Activated T-cell treated with anti-CD3 and anti-CD28 coated beads, Interleukin-2, amount 50 U/mL, for 4 hours (primary cell): ENCODE data around the gene C2orf76. TPM values are rescaled to one million over a fixed set of nuclear protein-coding genes. Genes with fewer than 3 reads are reported as not detected.
A peak's percentile ranks its signal among the peaks of the same experiment; 100 is the strongest.

ENCODE experiments used
- ATAC-seq, 2 donors: fragments of 200-7000 bp; cut with Tn5 transposase; one replicate each; pipeline ENCODE4 v1.10.0; 2021
- DNase-seq: peaks from one replicate; pipeline ENCODE4 v3.0.0-alpha.2; 2020
- H3K27me3 Mint-ChIP-seq: one replicate; pipeline ENCODE4 v1.8.0; 2021; ENCODE audit warnings: low read depth, mixed read lengths
- H3K36me3 Mint-ChIP-seq: one replicate; pipeline ENCODE4 v1.8.0; 2022; ENCODE audit warnings: mixed read lengths; ENCODE audit not compliant: insufficient read depth
- H3K4me1 Mint-ChIP-seq: one replicate; pipeline ENCODE4 v1.8.0; 2021; ENCODE audit warnings: low read depth, mixed read lengths
- H3K4me3 Mint-ChIP-seq: one replicate; pipeline ENCODE4 v1.8.0; 2021; ENCODE audit warnings: mild to moderate bottlenecking, moderate library complexity, mixed read lengths
- H3K9me3 Mint-ChIP-seq: one replicate; pipeline ENCODE4 v1.8.0; 2021; ENCODE audit warnings: mixed read lengths
- total RNA-seq, 3 donors: library from RNA; stranded (reverse); gene quantifications; one replicate each; pipeline ENCODE4 v1.2.1, GENCODE V29; 2021

Gene C2orf76
- total RNA-seq, 3 donors from 2014 or later: 10.7 to 12.6 (median 10.9) TPM

DNA sequence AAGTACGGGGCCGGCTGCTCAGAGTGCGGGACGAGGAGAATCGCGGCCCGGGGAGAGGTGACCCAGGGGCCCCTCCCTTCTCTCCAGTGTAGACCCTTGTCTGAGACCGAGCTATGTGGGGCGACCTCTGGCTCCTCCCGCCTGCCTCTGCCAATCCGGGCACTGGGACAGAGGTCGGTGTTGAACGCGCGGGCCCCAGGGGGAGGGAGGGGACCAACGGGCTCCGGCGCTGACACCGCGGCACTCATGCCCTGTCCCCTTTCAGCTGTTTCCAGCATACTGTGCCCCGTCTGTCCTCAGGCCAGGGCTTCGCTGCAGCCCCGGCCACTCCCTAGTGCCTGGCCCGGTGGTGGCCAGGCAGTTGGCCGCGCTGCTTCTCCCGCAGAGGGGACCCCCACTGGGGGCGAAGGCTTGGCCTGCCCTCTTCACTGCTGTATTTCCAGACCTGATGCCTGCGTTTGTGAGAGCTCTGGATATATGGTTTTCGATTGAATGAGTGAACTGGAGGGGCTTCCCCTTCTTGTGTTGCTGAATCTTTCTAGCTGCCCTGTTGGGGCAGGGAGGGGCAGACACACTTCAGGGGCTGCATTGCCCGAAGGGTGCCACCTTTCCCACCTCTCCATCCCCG lies 952 bp upstream of the C2orf76 start:
- peak overlapping the region; percentile 93 for H3K4me3 Mint-ChIP-seq
- peak; percentile 44 to 47 for ATAC-seq
- H3K27me3 Mint-ChIP-seq: no peaks in the 10 kb centered on the region
- H3K36me3 Mint-ChIP-seq: peaks cover 29% of the 10 kb centered on the region
- H3K4me1 Mint-ChIP-seq: peaks cover 36% of the 10 kb centered on the region
- DNase-seq: peak; percentile 23
- H3K9me3 Mint-ChIP-seq: no peaks in the 10 kb centered on the region

DNA sequence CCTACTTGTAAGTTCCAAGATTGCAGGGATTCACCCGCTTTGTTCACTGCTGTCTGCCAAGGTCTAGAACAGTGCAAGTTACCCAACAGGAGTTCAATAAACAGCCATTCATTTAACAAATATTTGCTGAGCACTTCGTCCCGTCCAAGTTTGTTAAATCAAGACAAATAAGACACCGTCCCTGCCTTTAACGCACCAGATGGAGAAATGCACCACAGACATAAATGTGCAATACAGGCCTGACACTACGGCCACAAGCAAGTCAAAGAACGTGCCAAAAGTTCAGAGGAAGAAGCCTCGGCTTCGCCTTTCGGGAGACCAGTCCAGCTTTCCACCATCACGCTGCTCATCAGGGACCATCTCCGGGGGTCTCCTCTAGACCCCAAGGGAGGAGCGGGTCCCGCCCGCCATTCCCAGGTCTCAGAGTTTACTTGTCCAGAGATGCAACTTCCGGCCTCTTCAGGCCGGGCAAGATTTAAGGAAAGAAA lies 429 bp downstream of the C2orf76 start:
- no peaks in the 10 kb centered on the region for H3K27me3 Mint-ChIP-seq
- ATAC-seq (peak; percentile 2), DNase-seq (no peak)
- peaks cover 24% of the 10 kb centered on the region for H3K36me3 Mint-ChIP-seq
- peak overlapping the region; percentile 93 for H3K4me3 Mint-ChIP-seq
- no peaks in the 10 kb centered on the region for H3K9me3 Mint-ChIP-seq
- H3K4me1 Mint-ChIP-seq: peaks cover 38% of the 10 kb centered on the region

DNA sequence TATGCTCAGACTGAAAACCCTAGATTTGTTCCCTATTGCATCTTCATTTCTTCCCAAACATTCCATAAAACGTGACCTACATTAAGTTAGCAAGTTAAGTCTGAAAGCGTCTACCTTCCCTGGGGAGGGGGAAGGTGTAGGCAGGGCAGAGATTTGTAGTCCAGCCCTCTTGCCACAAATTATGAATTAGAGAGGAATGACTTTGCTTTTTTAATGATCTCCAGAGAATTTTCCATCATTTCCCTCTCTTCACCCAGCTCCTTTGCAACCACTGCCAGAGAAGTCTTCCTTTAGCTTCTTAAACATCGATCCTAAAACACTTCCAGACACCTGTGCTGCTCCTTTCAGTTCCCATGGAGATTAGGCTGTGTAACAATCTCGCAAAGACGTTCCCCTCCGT lies 1.2 kb downstream of the C2orf76 start:
- peak overlapping the region; percentile 93 for H3K4me3 Mint-ChIP-seq
- peaks cover 18% of the 10 kb centered on the region for H3K36me3 Mint-ChIP-seq
- no peaks in the 10 kb centered on the region for H3K27me3 Mint-ChIP-seq
- DNase-seq (no peak), ATAC-seq (no peak)
- peaks cover 38% of the 10 kb centered on the region for H3K4me1 Mint-ChIP-seq
- no peaks in the 10 kb centered on the region for H3K9me3 Mint-ChIP-seq

DNA sequence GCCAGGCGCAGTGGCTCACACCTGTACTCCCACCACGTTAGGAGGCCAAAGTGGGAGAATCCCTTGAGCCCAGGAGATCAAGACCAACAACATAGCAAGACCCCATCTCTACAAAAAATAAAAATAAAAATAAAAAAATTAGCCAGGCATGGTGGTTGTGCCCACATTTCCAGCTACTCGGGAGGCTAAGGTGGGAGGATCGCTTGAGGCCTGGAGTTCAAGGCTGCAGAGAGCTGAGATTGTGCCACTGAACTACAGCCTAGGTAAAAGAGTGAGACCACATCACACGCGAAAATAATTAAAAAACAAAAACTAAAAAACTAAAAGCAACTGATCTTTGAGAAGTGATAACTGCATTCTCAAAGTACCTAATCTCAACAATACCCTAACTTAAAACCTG lies 1.8 kb downstream of the C2orf76 start:
- no peaks in the 10 kb centered on the region for H3K9me3 Mint-ChIP-seq
- peaks cover 14% of the 10 kb centered on the region for H3K36me3 Mint-ChIP-seq
- DNase-seq: no peak
- H3K4me3 Mint-ChIP-seq: peak overlapping the region; percentile 93
- peaks cover 35% of the 10 kb centered on the region for H3K4me1 Mint-ChIP-seq
- ATAC-seq: no peak
- no peaks in the 10 kb centered on the region for H3K27me3 Mint-ChIP-seq

DNA sequence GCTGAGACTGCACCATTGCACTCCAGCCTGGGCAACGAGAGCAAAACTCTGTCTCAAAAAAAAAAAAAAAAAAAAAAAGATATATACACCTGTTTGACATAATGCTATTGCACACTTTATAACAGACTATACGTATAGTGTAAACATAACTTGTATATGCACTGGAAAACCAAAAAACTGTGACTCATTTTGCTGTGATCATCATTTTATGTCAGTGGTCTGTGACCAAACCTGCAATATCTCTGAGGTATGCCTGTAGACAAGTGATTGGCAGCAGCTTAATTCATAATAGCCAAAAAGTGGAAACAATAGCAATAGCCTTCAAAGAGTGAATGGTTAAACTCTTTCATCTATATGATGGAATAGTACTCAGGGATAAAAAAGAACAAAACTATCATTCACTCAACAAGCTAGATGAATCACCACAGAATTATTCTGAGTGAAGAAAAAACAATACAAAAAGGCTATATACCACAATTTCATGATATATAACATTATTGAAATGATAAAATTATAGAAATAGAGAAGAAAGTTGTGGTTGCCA lies 6.1 kb downstream of the C2orf76 start:
- Mint-ChIP-seq H3K9me3 (no peaks in the 10 kb centered on the region), H3K36me3 (peaks cover 6% of the 10 kb centered on the region), H3K4me1 (peaks cover 21% of the 10 kb centered on the region), H3K27me3 (no peaks in the 10 kb centered on the region), H3K4me3 (no peak overlapping the region)
- ATAC-seq (no peak), DNase-seq (no peak)

DNA sequence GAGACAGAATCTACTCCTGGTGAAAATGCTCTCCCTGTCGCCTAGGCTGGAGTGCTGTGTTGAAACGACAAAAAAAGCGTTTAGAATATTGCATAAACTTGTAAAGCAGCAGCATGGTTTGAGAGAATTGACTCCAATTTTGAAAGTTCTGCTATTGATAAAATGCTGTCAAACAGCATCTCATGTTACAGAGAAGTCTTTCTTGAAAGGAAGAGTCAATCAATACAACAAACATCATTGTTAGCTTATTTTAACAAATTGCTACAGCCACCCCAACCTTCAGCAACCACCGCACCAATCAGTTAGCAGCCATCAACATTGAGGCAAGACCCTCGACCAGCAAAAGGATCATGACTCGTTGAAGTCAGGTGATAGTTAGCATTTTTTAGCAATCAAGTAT lies 6.9 kb downstream of the C2orf76 start:
- Mint-ChIP-seq H3K4me3 (no peak overlapping the region), H3K9me3 (no peaks in the 10 kb centered on the region), H3K36me3 (peaks cover 6% of the 10 kb centered on the region), H3K4me1 (peaks cover 15% of the 10 kb centered on the region), H3K27me3 (no peaks in the 10 kb centered on the region)
- DNase-seq (no peak), ATAC-seq (no peak)

DNA sequence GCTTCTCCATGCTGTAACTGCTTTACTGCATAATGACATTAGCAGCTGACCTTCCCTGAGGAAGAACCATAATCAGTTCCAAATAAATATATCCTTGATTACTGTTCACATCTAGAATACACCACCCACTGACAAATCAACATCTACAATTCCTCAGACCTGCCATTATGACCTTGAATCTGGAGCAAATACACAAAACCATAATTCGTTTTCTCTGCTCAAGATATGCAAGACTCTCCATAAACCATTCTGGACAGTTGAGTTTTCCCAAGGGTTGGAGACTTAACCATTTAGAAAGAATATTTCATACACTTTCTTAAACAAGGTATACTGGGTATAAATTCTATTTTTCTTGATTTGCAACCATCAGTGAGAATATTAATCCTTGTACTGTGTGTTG lies 11.8 kb downstream of the C2orf76 start:
- peaks cover 4% of the 10 kb centered on the region for H3K36me3 Mint-ChIP-seq
- H3K27me3 Mint-ChIP-seq: no peaks in the 10 kb centered on the region
- DNase-seq (no peak), ATAC-seq (no peak)
- peaks cover 6% of the 10 kb centered on the region for H3K4me1 Mint-ChIP-seq
- H3K9me3 Mint-ChIP-seq: no peaks in the 10 kb centered on the region
- H3K4me3 Mint-ChIP-seq: no peak overlapping the region

DNA sequence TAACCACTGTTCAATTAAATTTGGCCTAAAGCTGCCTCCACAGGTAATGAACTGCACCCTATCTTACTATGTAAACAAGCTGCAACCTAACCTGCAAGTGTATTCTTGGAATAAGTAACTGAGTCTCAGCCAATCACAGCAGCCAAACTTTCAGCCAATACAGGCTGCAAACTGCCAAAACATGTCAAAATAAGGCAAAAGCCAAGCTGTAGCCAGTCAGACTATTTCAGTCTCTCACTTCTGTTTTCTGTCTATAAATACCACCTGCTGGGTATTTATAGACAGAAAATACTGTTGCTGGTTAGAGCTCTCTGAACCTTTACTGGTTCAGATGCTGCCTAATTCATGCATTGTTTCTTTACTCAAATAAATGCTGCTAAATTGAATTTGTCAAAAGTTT lies 14.3 kb downstream of the C2orf76 start:
- Mint-ChIP-seq H3K9me3 (no peaks in the 10 kb centered on the region), H3K36me3 (peaks cover 4% of the 10 kb centered on the region), H3K27me3 (no peaks in the 10 kb centered on the region), H3K4me1 (peaks cover 6% of the 10 kb centered on the region), H3K4me3 (no peak overlapping the region)
- ATAC-seq (no peak), DNase-seq (no peak)

DNA sequence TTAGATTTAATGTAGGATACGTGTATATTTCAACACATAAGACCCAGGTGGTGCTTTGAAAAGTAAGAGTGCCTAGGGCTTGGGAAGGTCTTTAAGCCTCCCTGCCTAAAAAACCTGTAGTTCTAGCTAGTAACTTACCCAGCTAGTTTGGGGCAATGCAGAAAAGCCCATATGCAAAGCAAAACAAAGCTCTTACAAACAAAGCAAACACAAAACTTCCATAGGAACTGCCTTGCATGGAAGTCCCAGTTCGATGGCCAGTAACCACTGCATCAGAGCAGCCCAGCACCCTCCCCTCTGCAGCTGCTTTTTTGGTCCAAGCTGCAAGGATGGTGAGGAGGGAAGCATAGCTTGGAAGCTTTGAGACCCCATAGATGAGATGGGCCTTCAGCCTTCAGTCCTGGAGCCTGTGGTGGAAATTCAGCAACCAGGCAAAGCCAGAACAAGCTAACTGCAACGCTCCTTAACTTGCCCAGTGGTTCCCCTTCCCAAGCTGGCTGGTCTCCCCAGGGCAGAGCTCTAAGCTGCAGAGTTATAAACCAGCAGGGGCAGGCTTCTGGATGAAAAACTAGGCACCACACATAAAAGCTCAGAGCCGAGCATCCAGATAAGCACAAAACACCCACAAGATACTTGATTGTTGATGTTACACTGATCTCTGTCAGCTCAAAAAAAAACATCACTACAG lies 16.2 kb downstream of the C2orf76 start:
- DNase-seq (no peak), ATAC-seq (no peak)
- Mint-ChIP-seq H3K4me3 (no peak overlapping the region), H3K27me3 (no peaks in the 10 kb centered on the region), H3K9me3 (no peaks in the 10 kb centered on the region), H3K36me3 (no peaks in the 10 kb centered on the region), H3K4me1 (peaks cover under 1% of the 10 kb centered on the region)

DNA sequence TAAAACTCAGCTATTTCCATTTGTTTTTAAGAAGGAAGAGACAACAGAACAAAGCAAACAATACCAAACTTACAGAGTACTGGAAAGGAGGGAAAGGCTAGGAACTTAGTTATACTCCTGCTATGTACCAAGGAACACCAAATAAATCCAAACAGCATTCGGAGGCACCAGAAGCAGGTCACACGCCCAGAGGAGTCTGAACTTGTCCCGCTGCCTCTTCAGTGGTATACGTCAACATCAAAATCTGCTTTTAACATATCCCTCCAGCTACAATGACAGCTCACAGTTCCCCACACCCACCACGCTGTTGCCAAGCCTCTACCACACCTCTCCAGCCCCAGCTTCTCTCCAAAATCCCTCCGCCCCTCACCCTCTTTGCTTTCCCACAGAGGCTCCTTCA lies 17.3 kb downstream of the C2orf76 start:
- ATAC-seq: no peak
- no peaks in the 10 kb centered on the region for H3K4me1 Mint-ChIP-seq
- no peak for DNase-seq
- no peaks in the 10 kb centered on the region for H3K27me3 Mint-ChIP-seq
- H3K36me3 Mint-ChIP-seq: no peaks in the 10 kb centered on the region
- no peak overlapping the region for H3K4me3 Mint-ChIP-seq
- H3K9me3 Mint-ChIP-seq: no peaks in the 10 kb centered on the region

DNA sequence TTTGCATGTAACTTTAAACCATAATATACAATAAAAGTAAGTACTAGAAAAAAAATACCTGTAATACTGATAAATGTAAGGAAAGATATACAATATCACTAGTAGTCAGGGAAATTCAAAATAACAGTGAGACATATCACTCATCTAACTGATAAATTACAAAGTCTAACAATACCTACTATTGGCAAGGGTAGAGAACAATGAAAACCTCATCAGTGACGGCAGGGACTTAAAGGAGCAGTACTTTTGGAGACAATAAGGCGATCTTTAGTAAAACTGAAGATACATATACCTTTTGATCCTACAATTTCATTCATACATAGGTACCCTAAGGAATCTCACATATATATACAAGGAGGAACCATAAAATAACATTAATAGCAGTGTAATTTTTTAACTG lies 24.9 kb downstream of the C2orf76 start:
- DNase-seq (no peak), ATAC-seq (no peak)
- H3K4me1 Mint-ChIP-seq: peaks cover 17% of the 10 kb centered on the region
- no peaks in the 10 kb centered on the region for H3K36me3 Mint-ChIP-seq
- H3K27me3 Mint-ChIP-seq: no peaks in the 10 kb centered on the region
- H3K4me3 Mint-ChIP-seq: no peak overlapping the region
- H3K9me3 Mint-ChIP-seq: no peaks in the 10 kb centered on the region

DNA sequence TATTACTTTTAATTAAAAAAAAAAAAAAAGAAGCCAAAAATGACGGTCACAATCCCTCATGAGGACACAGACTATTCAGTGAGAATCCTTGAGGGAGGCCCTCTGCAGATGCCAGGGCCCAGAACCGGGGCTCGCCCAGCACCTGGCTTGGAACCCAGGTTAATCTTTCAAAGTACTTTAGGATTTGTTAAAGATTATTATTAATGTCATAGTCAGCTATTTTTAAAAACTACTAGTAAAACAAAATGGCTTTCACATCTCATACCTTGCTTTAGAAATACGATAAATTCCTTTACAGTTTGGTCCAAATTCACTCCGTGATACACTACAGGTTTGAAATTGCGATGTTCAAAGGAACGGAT lies 27.1 kb downstream of the C2orf76 start:
- no peak for ATAC-seq
- peaks cover 17% of the 10 kb centered on the region for H3K4me1 Mint-ChIP-seq
- H3K4me3 Mint-ChIP-seq: peak overlapping the region; percentile 21
- H3K9me3 Mint-ChIP-seq: no peaks in the 10 kb centered on the region
- H3K36me3 Mint-ChIP-seq: peaks cover 4% of the 10 kb centered on the region
- H3K27me3 Mint-ChIP-seq: no peaks in the 10 kb centered on the region
- no peak for DNase-seq

DNA sequence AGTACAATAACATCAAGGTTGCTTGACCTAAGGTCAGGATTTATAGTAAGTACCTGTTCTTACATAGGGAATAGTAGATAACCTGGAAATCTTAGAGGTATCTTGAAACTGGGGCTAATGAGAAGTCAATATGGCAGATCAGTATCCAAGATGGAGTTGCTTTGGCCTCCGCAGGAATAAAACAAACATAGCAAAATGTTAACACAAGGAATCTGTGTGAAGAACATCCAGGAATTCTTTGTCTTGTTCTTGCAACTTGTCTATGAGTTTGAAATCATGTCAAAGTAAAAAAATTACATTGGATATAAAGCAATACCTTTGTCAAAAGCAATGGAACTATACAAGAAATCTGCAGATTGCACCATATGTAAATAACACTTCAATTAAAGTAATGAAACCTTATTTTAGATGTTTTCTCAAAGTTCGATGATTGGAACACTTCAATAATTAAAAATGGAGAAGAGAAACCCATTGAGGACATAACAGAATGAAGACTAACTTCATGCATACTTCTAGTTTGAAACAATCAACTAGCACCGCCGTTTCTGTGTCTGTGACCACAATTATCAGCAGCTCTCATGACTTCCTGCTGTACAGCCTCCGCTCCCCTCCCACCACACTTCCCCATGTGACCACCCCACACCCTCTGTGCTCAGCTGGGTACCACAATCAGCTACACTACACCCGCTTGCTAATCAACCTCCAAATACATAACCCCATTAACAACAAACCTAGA lies 27.6 kb downstream of the C2orf76 start:
- Mint-ChIP-seq H3K27me3 (peaks cover under 1% of the 10 kb centered on the region), H3K4me3 (peak overlapping the region; percentile 21), H3K4me1 (peaks cover 17% of the 10 kb centered on the region), H3K36me3 (peaks cover 6% of the 10 kb centered on the region), H3K9me3 (no peaks in the 10 kb centered on the region)
- ATAC-seq (peak; percentile 62 to 67), DNase-seq (peak; percentile 6)

DNA sequence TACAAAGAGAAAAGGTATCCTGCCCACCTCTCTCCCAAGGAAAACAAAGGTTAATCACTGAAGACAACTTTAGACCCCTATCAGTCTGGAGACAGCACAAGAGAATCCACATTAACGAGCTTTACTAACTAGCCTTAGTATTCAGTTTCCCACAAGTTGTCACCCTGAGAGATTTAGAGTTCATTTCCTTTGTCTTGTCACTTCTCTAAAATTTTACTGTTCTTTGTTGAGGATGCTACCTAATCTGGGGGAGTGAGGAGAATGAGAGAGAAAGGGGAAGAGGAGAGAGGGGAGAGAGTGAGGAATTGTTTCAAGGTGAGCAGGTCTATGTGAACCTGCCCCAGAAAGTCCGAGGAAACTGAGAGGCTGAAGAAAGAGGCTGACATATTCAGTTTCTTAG lies 28.4 kb downstream of the C2orf76 start:
- no peak overlapping the region for H3K4me3 Mint-ChIP-seq
- DNase-seq: no peak
- no peaks in the 10 kb centered on the region for H3K9me3 Mint-ChIP-seq
- H3K36me3 Mint-ChIP-seq: peaks cover 7% of the 10 kb centered on the region
- H3K4me1 Mint-ChIP-seq: peaks cover 17% of the 10 kb centered on the region
- ATAC-seq: no peak
- H3K27me3 Mint-ChIP-seq: peaks cover 2% of the 10 kb centered on the region
